SH-SY5Y (cell line): ENCODE data around the gene TRPM2.

Experiments used
- GATA2 ChIP-seq: IDR thresholded peaks from 2 replicates; pipeline ENCODE4 v1.6.1; 2011; ENCODE audit warnings: mild to moderate bottlenecking, low read depth, low read length
- GATA3 ChIP-seq: IDR thresholded peaks from 2 replicates; pipeline ENCODE4 v1.6.1; 2011; ENCODE audit warnings: low read depth, mild to moderate bottlenecking, low read length, moderate library complexity

DNA sequence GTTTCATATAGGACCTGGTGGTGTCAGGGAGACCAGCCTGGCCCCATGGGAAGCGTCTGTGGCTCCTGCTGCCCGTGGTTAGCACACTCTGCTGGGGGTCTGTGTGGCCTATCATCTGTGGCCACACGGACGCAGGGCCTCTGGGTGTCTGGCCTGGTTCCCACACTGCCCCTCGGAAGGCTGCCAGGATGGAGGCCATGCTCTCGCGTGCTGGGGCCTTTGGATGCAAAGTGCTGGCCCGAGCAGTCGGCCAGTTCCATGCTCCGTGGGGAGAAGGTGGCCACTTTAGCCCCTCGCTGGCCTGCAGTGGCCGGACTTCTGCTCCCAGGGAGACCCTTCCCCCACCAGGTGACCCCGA is 81.1 kb downstream of the TRPM2 start:
- no peak for TF ChIP-seq GATA3
- no peak for TF ChIP-seq GATA2
